HG03139 (cell line): ENCODE data around the gene ITPK1.
A peak's percentile ranks its signal among the peaks of the same experiment; 100 is the strongest.
"Not testable (repeated sequence)": the region's sequence is repeated elsewhere in the genome, so short reads cannot be mapped to it uniquely, and the experiment has no call there.

Source experiments
- ATAC-seq: cut with Tn5 transposase; IDR thresholded peaks from one replicate; pipeline ENCODE4 v1.9.1; 2021; ENCODE audit not compliant: unreplicated experiment

The ITPK1 gene

DNA sequence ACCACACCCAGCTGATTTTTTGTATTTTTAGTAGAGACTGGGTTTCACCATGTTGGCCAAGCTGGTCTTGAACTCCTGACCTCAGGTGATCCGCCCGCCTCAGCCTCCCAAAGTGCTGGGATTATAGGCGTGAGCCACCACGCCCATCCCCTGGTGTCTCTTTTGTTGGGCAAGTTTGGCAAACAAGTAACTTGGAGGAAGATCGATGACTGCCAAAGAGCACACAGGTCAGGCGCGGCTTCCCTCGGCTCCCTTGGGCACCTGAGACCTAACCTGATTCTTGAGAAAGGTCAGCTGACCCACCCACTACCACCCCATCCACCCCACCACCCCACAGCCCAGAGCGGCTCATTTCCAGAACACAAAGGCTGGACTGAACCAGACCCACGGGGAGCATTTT is 9.9 kb downstream of the ITPK1 start:
- not testable (repeated sequence) for ATAC-seq

DNA sequence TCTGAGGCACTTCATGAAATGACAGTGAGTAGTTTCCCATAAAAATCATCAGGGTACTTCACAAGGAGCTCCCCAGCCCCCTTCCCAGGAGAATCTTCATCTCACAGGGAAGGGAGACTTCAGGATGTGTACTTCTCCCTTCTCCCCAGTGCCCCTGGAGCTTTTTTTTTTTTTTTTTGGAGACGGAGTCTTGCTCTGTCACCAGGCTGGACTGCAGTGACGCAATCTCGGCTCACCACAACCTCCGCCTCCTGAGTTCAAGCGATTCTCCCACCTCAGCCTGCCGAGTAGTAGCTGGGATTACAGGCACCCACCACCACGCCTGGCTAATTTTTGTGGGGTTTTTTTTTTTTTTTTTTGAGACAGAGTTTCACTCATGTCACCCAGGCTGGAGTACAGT is 10.4 kb downstream of the ITPK1 start:
- ATAC-seq: no peak

DNA sequence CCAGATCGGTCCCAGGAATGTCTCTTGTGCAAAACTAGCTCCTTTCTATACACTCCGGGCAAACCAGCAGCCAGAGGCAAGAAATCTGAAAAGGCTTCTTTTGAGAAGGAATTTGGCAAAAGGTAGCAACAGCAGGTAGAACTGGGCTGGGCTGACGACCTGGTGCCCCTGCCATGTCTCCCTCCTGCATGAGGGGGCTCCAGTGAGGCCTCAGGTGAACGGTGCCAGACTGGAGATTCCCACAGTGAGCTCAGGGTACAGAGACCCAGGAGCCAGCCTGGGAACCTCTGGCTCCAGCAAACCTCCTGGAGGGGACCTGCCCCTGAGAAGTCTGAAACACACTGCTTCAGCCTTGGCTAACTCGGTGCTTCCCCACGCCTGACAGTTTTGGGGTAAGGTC is 10.8 kb downstream of the ITPK1 start:
- ATAC-seq: no peak

DNA sequence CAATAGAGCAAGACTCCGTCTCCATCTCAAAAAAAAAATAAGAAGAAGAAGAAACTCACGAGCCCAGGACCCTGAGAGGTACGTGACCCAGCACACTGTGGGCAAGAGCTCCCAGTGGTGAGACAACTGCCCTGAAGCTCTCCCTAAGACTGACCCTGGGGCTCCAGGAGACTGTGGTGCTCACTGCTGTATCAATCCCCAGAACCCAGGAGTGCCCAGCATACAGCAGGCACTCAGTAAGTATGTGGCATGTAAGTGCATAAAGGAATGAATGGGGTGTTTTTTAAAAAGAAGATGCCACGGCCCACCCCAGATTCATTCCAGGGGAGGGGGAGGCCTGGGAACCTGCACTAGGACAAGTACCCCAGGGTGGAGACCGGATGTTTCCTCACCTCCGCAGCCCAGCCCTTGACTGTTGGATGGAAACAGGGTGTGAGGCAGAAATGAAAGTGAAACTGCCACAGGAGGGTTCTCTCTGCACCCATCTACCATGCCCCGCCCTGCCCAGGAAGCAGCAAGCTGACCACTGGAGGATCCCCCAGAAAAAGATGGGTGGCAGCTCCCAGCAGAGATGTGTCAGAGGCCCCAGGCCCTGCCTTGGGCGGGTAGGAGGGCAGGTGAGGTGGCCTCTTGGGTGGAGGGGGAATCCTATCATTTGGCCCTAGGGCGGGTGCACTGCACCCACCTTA is 12.2 kb downstream of the ITPK1 start:
- peak; percentile 96 for ATAC-seq

DNA sequence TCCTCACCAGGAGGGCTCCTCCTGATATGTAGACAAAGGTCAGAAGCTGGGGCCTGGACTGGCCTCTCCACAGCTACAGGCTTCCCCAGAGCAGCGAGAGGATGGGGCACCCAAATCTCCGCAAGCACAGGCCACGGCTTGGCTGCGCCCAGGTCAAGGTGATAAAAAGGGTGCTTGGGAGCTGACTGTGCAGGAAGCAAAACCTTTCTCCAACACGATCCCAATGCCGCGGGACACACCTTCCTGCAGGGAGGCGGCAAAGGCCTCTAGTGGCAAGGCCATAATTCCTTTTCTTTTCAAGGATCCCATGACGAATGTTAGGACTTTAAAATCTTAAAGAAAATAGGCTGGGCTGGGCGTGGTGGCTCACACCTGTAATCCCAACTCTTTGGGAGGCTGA is 13.6 kb downstream of the ITPK1 start:
- no peak for ATAC-seq

DNA sequence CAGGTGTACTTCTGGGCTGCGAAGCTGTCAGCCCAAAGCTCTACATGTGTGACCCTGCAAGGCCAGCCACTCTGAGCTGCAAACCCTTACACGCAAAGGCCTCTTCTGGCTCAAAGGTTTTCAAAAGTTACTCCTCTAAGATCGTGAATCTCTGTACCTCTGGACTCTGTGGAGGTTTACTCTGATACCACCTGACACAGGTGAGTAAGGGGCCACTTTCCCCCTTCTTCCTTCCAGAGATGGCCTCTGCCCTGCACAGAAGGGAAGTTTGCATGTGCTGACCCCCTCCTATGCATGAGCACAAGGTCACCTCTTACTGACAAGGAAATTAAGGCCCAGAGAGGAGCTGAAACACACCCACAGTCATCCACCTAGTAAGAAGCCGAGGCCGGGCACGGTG is 14.5 kb downstream of the ITPK1 start:
- no peak for ATAC-seq

DNA sequence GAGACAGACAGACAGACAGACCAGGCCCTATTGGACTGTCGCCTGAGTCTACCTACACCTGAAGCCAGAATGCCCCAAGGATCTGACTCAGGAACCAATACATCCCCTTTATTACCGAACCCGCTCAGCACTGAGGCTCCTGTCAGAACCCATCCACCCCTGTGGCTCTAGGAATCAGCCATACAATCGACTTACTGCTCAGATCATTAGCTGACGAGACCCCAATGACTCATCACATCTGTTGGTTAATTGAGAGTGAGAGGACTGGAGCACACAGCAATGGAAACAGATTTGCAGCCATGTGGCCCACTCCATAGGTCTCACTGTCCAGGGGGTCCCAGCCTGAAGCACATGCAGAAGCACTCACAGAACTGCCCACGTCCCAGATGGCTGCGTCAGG is 15.2 kb downstream of the ITPK1 start:
- no peak for ATAC-seq

DNA sequence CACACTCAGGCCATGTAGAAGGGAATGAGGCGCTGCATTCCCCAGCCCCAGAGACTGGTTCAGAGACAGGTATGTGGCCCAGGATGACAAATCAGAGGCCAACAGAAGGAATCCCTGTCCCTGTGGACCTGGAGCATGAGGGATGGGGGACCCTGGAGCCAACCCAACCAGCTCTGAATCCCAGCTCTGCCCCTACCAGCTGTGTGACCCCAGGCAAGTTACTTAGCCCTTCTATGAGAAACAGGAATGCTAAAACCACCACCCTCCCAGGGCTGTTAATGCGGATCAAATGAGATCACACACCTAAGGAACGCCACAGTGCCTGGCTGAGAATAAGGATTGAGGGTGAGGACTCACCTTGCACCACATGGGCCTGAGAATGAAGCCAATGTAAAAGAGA is 15.6 kb downstream of the ITPK1 start:
- ATAC-seq: no peak

DNA sequence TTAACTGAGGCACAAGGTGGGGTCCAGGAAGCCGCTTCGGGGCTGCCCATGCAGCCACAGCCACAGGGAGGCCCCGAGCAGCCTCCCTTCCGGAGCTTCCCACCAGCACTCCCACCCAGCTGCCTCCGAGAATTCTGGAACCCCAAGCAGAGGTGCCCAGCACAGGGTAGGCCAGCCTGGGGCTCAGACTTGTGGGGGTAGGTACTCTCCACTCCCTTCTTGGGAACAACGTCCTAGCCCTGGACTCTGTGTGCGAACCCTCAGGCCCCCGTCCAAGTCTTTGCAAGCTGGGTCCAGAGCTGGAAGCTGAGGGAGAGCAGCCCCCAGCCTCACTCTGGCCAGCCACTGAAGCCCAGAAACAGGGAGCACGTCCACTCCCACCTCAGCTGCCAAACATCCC is 16.1 kb downstream of the ITPK1 start:
- ATAC-seq: no peak

DNA sequence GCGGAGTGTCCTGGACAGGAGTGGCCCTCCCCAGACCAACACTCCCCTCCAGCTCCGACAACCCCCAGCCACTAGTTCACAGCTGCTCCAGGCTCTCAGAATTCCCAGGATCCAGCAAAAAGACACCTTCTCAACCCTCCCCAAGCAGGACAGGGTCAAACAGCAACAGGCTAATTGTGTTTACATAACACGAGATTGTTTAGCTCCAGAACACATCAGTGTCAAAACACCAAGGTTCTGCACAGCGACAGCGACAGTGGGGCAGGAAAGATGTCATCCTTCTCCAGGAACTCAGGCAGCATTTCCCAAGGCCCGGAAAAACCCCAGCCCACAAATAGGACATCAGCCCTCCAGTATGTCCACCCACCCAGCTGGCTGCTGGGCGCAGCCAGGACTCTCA is 16.5 kb downstream of the ITPK1 start:
- no peak for ATAC-seq

DNA sequence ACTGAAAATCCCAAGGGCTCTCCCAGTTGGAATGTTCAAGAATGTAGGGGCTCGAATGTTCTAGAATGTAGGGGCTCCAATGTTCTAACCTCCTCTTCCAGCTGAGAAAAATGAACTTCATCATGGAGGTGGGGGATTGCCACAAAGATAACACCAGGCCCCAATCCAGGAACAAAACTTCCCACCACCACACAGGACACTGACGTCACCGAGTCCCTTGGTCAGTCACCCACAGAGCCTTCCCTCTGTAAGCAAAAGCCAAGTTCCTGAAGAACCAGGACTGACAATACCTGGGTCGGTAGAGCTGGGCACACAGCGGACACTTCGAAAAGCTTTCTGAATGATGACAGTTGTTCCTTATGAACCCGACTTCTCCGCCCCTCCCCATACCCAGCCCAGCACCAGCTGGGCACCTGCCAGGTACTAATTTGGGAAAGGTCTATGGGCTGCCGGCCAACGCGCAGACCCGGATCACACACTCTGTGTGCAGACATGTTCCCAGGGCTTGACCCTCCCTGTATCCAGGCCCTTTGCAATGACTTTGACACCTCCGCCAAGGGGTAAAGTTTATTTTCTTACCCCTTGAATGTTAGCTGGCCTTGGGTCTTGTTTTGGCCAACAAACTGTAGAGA is 18.9 kb downstream of the ITPK1 start:
- ATAC-seq: no peak

DNA sequence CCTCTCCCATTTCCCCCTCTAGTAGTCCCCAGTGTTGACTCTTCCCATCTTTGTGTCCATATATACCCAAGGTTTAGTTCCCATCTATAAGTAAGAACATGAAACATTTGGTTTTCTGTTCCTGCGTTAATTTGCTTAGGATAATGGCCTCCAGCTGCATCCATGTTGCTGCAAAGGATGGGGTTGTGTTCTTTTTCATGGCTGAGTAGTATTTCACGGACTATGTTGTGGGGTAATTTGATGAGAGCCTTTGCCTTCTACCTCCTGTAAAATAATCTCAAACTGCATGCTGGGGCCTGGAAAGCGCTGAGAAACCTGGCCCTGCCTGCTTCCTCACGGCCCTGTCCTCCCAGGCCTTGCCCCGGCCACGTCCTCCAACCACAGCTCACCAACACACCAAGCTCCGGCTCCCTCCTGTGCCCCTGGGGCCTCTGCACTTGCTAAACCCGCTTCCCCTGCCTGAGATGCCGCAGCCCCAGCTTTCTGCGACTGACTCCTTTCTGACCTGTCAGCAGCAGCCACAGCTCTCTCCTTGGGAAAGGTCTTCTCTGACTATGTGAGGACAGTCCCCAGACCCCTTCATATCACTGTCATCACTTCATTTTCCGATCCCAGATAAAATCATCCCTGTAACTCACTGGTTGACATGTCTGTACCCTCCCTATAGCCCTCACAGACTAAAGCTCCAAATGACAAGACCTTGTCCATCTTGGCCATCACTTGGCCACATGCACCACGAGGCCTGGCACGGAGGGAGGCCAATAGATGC is 19.8 kb downstream of the ITPK1 start:
- ATAC-seq: no peak

DNA sequence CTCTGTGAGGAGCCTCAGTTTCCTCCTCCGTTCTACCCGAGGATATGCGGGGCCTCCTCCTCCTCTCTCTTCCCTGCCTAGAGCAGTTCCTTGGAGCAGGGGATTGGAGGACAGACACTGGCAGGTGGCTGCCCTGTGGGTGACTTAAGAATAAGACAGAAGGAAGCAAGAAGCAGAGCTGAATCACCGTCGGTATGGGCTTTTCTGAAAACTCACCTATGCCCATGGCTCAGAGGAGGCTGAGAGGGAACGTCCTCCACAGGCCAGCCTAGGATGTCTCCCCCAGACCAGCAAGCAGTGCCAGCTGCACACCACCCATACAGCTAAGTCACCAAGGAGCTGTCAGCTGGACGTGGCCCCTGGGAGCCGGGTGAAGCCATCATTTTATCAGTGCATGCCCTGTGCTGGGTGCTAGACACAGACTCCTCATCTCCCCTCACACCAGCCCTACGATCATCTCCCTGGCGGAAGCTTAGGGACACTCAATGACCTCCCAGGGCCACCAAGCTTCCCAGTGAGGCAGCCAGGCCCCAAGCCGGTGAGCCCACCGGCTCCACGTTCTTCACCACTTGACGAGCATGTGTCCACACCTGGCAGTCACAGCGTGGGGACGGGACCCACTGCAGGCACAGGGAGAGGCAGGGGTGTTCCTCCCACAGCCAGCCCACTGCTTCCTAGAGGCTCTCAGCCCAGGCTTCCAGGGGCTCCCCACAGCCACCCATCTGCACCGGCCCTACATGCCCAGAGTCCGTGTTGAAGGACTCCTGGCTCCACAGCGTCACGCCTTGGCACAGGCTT is 21.4 kb downstream of the ITPK1 start:
- no peak for ATAC-seq

DNA sequence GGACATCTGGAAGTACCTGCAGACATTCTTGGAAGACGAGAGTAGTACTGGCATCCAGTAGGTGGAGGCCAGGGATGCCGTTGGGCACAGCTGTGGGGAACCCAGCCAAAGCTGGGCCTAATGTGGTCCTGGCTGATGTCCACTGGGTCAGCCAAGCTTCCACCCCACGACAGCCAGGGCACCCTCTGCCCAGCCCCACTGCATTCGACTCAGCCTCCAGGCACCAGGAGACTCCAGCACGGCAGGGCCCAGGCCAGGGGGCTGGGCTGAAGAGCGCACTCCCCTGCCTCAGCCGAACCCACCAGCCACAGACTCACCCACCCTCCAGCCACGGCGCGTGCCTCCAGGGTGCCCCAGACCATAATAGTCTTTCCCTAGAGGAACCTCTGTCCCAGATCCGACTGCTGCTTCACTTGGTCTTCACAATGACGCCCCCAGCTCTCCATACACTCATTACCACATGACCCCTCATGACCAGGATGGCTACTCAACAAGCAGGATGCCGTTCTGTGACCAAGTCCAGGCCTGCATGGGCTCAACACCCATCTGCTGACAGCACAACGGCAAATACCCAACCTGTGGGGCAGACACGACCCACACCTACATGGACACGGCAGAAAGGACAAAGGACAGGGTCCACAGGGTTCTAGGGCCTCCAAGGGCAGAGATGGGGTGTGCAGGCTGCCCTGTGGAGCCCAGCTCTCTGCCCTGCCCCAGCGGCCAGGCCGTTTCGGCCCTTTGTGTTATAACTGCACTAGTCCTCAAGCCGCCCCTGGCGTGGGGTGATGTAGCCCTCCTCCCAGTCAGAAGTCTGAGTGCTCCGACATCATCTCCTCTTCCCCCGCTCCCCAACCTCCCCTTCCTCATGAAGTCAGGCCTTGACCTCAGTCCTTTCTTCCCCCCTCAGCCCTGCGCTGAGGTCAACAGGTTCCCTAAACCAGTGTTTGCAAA is 22.8 kb downstream of the ITPK1 start:
- ATAC-seq: no peak

DNA sequence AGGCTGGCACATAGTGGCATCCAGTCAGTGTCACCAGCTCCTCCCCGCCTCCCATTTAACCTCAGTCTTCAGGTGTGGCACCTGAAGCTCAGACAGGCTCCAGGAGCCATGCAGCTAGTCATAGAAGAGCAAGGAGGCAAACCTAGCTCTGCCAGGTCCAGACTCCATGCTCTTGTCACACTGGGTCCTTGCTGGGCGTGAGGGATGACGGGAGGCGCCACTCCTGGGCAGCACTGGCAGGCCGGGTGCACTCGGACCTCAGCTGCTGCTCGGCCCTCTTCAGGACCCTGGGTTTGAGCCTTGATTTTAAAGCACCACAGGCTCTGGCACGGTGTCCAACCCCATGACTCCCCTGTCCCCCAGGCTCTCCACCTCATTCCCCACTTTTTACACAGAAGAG is 24.1 kb downstream of the ITPK1 start:
- no peak for ATAC-seq

DNA sequence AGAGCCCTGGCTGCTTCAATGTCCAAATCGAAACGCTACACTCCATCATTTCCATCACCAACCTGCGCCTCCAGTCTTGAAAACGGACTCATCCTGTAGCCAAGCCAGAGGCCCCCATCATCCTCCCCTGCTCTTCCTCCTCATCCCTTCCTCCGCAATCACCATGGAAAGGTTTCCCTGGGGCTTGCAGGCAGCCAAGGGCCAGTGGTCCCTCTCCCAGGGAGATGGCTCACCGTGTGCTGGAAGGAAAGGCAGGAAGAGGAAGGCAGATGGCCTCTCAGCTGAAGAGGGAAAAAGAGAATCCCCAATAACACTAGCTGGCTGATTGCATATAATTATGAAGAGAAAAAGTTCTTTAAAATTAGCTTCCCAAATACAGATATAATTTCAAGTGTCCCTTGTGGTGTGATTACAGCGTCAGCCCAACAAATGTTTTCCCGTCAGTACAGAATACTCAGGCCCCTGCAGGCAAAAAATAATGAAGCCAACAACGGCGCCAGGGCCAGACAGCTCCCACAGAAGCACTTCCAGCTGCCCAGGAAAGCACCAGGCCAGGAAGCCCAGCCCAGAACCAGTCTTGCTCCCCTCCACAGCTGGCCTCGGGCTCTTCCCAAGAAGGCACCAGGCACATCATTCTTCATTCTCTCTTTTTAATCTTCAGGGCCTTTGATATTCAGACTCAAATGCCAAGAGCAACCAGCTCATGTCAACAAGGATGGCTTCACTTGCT is 24.7 kb downstream of the ITPK1 start:
- ATAC-seq: no peak

DNA sequence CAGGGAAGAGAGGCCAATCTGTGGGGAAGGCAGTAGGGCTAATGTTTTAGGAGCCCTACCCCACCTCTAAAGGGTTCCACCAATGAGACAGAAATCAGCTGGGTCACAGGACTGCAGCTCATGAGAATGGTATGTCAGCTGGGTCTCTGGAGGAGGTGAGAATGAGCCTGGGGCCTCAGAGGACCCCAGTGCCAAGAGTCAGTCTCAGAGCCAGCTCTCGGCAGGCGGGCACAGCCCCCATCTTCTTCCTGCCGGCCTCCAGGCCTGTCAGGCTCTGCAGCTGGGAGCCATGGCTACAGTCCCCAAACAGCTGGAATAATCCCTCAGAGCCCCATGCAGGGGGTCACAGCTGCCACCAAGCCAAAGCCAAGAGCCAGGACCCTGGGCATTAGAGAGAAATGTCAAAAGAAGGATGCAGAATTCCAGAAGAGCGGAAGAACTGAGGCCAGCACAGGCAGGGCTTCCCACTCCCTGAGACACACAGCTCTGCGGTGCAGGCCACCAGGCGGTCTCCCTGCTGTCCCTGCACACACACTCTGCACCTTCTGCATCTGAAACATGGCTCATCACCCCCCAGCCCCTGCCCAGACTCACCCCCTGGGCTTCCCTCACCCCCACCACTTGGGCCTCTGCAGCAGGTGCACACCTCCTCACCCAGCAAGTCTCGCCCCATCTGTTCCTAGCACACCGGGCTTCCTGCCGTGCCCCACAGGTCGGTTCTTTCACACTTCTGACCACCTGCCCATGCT is 26.0 kb downstream of the ITPK1 start:
- ATAC-seq: no peak

DNA sequence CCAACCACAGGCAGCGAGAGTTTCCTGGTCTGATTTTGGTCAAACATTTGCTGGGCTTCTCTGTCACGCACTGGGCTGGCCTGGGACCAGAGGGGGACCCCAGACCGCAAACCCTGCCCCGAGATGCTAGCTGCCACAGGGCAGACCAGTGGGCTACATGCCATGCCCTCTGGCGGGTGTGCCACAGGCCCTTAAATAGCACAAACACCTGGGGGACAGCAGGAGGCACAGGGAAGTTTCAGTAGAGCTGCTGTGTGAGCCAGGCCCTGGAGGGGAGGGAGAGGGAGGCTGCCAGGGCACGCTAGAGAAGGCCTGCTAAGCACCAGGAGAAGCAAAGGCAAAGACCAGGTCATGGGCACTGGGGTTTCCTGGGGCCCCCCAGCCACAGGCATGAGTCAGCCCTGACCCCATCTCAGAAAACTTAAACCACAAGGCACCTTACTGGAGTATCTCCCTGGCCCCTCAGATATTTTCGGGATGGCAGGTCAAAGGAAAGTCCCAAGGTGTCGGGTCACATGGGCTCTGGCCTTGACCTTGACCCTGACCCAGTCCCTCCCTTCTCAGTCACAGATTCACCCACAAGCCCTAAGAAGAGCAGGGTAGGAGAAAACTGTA is 29.2 kb downstream of the ITPK1 start:
- no peak for ATAC-seq

DNA sequence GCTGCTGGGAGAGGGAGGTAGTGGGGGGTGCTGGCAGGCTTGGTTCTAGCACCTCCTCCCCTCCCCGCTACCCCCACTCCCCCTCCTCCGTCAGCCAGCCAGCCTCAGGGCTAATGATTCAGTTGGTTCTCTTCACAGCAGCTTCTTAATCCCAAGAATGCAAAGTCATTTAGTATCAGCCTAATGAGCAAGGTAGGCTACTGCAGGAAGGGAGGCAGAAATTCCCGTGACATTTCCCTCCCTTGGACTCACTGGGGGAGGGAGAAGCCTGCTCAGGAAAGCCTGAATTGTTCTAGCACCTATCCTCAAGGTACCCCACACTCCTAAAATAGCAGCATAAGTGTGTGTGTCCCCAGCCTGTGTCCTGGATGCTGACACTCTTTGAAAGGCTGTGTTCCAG is 29.8 kb downstream of the ITPK1 start:
- ATAC-seq: no peak
